GM21619 (cell line): Measurements from ENCODE around the gene IRS1.
A peak's percentile ranks its signal among the peaks of the same experiment; 100 is the strongest.

Experiments
- ATAC-seq: cut with Tn5 transposase; IDR thresholded peaks from one replicate; pipeline ENCODE4 v1.9.1; 2021; ENCODE audit not compliant: unreplicated experiment

The IRS1 gene

DNA sequence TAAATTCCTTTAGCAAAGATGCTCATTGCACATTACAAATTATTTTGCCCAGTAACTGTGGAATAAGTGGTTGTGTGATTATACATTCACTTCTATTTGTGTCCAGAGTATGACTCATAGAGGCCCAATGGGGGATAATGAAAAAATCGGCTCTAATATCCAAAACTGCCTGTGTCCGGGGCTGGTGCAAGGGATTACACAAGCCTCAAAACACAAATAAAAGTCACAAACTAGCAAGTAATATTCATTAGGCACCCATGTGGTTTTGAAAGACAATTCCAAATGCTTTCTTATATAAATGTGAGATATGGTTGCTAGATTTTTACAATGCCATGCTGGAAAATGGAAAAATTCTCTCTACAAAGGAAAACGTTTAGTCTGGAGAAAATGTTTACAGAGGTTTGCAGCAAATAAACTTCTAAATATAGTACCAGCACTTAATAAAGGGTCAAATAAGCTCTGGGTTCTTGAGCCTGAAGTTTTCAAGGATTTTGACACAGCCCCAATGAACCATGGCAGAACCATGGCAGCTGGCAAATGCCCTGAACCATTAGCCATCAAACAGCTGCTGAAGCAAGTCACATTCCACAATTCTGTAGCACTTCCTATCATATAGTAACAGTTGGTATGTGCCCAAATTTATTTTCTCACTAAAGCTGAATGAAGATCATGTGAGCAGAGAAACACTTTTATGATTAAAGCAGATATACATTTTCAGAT, 40.5 kb downstream of the IRS1 start:
- ATAC-seq, result no peak

DNA sequence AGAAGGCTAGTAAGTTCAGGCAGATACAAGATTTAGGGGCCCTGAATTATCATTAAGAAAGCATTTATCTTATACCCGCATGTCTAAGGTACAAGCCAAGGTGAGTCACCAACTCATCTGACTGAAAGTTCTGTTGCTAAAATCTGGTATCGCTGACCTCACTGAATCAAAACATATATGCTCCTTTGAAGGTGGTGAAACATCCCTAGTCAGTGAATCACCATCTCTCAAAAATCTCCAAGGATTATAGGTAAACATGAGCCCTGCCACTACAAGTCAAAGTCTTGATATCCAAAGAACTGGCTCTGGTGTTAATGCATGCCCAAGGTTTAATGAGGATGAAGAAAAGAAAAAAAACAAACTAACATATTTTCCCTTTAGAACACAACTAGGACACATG, 43.5 kb downstream of the IRS1 start:
- no peak for ATAC-seq

DNA sequence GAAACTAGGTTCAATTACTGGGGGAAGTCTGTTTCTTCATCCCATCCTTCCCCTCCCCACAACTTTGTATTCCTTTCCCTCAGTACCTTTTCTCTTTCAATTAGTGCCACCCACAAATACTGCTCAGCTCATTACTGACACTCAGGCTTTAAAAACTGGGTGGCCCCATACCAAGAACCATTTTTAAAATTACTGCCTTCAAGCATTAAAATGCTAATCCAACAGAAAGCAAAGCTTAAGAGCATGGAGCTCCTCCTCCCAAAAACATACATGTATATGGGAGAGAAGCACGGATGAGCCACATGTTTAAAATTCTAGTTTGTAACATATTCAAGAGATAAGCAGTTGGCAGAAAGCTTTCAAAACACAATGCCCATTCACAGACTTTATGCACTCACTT, 44.0 kb downstream of the IRS1 start:
- no peak for ATAC-seq

DNA sequence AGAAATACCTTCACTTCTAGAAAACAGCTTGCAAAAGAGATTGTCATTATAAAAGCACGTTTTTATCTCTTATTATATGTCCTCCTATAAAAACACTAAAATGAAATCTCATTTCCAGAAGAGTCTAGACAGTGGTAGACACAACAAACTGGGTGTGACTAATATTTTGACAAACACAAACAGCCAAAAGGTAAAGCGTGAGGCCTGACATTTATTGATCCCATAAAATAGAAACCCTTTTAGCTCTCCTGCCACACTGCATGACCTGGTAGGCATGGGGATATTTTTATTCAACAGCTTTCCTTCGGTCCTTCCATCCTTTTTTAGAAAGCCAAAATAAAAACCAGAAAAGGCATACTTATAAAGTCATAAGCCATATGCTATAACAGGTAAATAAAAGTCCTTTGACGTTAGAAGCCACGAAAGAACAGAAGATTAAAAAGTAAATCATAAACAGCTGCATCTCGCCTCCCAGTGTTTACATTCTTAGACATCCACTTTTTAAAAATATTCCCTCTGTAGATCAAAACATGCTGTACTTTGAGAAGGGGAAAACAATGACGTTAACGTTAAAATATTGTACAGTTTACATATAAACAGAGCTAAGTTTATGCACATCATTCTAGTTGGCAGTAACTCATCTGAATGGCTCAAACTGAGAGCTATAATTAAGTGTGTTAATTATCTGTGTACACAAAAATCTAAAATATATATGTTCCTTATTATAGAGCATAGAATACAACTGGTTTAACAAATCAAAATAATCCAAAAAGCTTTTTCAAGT, 44.6 kb downstream of the IRS1 start:
- ATAC-seq, result no peak

DNA sequence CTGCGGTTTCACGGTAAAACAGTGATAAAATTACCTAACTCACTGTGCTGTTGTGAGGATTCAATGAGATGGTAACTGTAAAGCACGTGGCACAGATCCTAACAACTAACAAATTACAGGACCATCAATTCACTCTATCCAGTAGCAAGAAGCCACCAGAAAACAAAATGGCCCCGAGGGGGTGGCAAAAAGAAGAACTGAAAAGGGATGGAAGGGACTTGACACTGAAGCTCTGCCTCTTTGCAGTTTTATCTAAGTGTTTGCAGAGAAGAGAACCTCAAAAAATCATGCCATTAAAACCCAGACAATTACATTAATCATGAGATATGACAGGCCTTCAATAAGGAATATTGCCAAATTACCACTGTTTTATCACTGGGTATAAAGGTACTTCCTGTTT, 46.7 kb downstream of the IRS1 start:
- no peak for ATAC-seq

DNA sequence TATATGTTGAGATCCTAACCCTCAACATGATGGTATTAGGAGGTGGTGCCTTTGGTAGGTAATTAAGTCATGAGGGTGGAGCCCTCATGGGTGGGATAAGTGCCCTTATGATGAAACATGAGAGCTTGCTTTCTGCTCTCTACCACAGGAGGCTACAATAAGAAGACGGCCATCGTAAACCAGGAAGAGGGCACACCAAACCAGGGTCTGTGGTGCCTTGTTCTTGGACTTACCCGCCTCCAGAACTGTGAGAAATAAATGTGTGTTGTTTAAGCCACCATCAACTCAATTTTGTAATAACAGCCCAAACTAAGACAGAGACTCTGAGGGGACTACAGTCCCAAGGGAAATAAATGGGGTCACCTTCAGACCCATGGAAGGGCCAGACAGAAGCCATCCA, 52.3 kb downstream of the IRS1 start:
- no peak for ATAC-seq

DNA sequence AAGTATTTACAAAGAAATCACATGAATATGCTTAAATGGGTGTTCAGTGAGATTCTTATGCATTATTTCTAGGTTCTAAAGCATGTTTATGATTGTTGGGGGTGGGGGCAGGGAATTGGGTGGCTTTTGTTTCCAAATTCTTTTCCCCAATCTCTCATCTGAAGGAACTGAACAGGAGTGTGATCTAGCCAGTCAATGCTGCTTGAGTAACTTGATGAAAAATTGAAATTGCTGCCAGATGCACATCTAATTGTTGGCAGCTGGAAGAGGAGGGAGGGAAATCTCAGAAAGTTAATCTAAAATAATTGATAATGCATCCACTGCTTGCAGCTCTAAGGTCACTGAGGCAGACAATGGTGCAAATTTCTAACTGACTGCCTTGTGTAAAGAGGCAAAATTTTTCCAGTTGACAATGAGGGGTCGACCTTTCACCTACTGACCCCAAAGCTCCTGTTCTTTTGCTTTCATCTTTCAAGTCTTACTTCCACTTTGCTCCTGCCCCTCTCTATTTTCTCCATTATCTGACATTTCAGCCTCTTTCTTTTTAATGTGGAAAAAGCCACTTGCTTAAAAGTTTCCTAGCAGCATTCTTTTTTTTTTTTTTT, 53.3 kb downstream of the IRS1 start:
- no peak for ATAC-seq

DNA sequence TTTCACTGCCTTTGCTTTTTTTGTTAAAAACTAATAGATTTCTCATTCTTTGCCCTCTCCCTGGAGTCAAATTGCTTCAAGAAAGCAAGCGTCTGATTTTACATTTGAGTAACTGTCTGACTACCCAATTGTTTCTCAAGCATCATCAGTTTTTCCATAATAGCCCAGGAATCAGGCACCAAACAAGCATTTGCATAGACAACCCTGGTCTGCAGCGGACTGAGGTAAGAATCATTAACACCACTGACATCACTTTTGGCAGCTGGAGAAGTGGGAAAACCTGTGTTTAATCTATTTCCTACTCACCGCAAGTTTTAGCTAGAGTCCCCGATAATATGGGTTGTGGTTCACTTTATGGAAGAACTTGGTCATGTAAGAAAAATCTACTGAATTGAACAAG, 55.7 kb downstream of the IRS1 start:
- no peak for ATAC-seq

DNA sequence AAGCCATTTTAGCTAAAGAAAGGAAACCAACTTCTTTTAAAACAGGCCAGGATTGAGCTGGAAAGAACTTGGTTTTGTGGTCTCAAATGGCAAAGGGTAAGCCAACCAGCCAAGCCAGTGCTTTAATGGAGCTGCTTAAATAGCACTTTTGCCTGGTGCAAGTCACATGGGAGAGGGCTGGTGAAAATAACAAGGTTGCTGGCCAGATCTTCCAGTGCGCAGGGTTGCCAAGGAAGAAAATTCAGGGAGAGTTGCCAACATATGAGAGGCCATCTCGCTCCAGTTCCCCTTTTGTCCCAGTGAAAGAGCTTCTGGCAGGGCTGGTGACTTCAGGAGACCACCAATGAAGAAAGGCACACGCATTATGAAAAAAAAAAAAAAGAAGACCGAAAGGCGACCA, 57.3 kb downstream of the IRS1 start:
- no peak for ATAC-seq

DNA sequence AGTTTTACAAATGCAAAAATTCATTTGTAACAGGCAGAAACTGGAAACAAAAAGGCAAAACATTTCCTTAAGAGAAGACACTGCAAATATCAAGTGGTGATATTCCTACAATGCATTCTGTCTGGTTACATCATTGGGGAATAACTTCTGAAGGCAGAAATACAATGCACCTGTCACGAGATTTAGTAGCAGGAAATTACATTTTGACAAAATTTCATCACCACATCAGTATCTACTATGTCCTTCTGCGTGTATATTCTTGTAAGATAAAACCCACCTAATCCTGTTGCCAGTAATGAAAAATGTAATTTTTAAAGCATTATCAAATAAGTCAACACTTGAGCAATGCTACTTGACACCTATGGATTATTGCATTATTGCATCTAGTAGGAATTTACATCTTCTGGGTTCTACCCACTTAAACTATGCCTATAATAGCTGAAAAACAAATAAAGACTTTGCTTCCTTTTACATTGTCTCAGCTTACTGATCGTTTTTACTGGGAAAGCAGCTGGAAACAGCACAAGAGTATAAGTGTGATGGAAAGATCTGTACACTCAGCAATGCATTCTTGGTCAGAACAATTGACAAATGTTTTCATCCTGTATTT, 59.5 kb downstream of the IRS1 start:
- ATAC-seq, result no peak

DNA sequence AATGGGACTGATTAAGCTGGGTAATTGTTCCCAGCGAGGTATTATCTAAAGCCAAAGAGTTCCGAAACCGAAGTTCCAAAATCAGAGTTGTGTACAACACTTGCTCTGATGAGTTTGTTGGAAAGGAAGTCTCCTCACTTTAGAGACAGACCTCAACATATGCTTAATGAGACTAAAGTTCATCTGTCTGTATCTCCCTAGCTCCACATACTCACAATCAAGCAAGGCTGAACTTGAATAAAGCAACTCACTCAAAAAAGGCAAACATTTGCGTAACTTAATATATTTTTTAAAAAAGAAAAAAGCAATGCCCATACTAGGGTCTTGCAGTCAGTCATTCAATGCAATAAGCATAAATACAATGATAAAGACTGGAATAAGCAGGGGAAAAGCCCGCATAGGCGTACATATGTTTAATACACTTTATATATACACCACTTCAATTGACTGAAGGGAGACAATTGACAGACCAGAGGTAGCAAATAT, 60.0 kb downstream of the IRS1 start:
- no peak for ATAC-seq

DNA sequence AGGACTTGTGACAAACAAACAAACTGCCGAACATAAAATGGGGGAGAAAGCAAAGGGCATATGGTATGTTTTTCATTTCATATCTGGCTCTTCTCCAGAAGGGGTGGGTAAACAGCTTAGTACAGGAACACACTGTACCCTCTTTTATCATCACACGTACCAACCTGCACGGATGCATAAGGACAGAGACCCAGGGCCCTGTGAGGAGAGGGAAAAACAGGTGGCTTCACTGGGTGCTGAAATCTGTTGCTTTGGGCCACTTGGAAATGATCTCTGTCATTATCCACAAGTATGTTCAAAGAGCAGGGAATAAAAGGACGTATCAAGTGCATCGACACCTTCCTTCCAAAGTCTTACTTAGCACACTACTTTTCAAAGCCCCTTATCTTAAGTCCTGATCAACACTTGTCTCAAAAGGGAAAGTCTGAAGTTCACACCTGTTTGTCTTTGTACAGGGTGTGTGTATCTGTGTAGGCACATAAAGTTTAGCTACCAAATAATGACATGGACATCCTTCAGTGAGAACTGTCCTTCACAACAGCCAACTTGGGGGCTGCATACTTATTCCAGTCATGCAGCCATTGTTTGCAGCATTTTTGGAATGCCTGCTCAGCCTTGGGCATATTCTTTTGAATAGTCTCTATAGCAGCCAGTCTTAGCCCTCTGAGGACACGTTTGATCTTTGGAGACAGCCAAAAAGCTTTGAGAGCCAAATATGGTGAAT, 60.6 kb downstream of the IRS1 start:
- no peak for ATAC-seq

DNA sequence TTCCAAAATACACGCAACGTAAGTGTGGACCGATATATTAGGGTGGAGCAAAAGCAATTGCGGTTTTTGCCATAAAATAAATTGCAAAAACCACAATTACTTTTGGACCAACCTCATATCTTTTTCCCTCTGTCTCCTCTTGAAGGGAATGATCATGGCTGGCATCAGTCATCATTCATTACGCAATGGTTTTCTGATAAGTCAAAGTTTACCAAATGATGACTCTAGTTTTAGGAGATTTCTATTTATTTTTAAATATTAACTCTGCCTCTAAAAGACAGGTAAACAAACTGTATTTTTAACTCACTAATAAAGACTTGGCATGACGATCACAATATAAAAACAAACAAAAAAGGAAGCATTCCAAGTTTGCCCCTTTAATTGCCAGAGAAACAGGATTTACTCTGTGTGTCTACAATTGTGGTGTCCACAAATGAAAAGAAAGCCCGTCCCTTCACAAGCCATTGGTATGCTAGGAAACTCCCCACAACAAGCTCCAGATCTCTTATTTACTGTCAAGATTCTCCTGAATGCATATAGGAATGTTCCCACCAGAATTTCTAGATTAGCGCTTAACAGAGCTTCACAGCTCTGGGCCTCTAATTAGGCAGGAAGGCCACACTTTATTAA, 61.3 kb downstream of the IRS1 start:
- no peak for ATAC-seq

DNA sequence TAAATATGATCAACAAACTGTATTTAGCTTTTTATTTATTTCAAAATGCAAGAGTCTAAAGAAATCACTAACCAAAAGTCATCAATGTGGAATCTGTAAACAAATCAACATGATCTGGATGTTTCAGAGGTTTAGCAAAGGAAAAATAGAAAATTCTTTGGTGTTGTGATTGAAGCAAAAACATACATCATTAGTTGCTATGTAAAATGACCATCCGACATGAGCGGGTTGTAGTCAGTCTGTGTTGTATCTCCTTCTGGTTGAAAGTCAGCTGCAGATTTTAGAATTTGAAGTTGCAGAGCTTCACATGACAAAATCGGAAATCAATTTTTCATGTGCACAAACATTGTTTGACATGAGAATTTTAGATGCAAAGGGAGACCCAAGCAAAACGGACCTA, 63.2 kb downstream of the IRS1 start:
- ATAC-seq, result no peak

DNA sequence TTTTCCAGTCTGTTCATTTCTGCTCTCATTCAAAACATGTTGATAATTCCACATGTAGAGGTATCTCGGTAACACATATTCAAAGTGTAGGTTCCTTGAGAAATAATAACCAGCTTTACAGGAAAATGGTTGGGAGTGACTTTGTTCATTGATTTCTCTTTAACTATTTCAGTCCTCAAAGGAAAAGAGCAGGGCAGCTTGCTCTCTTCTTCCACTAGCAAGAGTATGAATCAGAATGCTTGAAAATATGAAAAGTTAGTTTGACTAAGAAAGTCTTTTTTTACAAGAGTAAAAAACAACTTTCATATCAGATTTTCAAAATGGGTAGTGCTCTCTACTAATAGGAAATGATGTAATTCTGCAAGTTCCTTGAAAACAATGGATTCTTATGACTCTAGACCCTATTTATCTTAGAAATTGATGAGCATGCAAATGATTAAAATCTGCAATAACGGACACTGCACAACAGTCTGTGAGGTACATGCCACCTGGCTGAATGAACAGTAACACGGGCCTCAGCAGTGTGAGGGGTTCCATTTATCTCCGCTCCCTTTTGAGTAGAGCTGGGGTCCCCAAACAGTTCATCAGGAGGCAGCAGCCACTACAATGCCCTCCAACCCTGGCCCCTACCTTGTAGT, 65.6 kb downstream of the IRS1 start:
- ATAC-seq, result no peak

DNA sequence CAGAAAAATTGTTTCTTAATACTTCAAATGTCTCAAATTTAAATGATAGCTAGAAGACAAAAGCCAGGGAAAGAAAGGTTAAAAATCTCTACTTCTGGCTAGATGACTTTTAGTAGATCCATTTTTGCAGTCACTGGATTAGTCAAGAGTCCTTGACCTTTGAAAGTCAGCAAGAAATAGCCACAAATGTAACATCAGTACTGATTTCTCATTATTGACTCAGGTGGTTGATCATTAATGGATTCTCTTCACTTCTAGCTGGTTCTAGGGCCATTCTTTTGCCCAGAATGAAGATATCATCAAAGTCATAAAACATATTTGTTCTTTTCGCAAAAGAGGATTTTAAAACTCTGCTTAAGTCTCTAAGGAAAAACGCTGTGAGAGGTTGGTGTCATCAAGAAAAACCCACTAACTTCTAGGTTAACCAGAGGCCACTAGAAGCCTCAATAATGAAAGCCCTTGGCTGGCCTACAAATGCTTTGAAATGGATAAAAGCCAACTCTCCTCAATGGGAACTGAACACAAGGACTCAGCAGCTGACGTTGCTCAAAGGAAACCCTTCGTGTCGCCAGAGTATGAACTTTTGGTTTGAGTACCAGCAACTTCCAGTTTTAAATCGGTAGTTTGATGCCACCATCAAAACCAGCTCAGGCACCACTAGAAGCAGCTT, 66.3 kb downstream of the IRS1 start:
- ATAC-seq, result peak; percentile 81

DNA sequence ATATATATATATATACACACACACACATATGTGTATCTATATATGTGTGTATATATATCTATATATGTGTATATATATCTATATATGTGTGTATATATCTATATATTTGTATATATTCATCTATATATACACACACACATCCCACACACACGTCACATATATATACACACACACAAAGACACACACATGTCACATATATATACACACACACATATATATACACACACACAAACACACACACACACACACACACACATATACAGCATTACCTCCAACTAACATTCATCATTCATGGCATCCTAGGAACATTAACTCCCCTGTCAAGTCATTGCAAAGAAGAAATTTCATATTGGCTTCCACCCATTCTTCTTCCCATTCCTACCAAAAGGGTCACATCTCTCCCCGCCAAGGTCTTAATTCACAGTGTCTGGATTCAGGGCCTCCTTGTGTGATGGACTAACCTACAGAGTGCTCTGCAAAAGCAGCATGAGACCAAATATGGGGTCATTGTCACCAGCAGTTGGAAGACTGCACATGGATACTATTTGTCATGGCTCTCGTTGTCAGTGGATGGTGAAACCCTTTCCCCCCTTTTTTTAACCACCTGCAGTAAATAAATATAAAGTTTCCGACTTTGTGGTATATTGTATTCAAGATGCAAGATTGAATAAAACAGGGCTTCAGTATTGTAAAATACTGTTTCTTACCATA, 67.0 kb downstream of the IRS1 start:
- no peak for ATAC-seq

DNA sequence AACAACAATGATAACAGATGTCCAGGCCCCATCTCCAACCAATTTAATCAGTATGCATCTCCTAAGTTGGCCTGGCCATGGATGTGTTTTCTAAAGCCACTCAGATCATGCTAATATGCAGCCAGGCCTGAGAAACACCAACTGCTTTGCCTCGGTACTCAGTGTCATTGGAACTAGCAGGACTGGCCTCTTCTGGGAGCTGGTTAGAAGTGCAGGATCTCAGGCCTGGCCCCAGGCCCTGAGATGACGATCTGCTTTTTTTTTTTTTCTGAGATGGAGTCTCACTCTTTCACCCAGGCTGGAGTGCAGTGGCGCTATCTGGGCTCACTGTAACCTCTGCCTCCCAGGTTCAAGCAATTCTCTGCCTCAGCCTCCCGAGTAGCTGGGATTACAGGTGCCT, 69.1 kb downstream of the IRS1 start:
- no peak for ATAC-seq

DNA sequence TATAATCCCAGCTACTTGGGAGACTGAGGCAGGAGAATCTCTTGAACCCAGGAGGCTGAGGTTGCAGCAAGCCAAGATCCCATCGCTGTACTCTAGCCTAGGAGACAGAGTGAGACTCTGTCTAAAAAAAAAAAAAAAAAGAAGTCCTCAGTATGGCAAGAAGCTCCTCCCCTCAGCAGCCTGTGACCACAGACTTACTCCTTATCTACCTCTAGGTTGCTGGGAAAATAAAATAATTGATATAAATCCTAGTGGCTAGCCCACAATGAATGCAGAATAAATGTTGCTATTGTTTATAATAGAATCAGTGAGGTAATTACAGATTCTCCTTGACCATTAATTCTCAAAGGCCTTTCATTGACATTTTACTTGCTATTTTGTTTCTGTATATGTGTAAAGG, 70.6 kb downstream of the IRS1 start:
- no peak for ATAC-seq
